NCI-H2196 (cell line): ENCODE results near the gene GDPD3.
A peak's percentile ranks its signal among the peaks of the same experiment; 100 is the strongest.
"Not testable (repeated sequence)": the region's sequence is repeated elsewhere in the genome, so short reads cannot be mapped to it uniquely, and the experiment has no call there.

Experiments used
- DNase-seq: peaks from one replicate; lab custom pipeline; 2025; ENCODE audit not compliant: unreplicated experiment; lab: John Stamatoyannopoulos, UW

GDPD3 gene

DNA sequence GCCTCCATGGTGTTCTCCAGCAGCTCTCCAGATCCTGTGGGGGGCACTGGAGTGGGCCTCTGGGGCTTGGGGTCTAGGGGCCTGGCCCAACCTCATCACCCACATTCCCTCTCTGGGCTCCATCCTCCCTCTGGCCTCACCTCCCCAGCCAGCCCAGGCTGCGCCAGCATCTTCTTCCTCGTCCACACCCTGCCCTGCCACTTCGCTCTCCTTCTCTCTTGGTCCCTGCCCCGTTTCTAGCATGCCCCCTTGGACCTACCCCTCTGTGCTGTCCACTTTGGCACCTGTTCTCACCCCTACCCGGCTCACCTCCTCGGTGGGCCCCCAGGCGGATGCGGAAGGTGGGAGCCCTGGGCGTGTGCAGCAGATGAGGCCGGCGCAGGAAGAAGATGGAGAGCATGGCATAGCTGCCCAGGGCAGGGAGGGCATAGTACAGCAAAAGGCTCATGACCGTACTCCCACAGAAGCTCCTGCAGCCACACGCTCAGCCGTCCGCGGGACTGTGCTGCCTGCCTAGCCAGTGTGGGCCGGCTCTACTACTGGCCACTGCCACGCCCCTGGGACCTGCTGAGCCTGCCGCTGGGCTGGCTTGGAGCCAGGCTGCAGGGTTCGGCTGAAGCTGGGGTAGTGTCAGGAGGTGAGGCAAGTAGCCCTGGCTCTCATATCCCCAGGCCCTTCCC lies at the start of gene GDPD3:
GDPD3 (minus strand) TSS at position 507 of the 680 bp plus-strand sequence; CDS start at position 448, 59 bp downstream.
- DNase-seq, result peak; percentile 50

DNA sequence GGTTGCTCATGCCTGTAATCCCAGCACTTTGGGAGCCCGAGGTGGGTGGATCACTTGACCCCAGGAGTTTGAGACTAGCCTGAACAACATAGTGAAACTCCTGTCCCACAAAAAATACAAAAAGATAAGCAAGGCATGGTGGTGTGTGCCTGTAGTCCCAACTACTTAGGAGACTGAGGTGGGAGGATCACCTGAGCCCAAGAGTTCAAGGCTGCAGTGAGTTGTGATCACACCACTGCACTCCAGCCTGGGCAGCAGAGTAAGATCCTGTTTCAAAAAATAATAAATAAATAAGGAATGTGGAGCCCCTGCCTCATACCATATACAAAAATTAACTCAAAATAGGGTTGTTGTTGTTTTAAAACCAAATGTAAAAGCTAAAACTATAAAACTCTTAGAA lies 43.9 kb upstream of the GDPD3 start:
- DNase-seq, result no peak

GRCh38 chr16:30155188-30155587 lies 41.9 kb upstream of the GDPD3 start:
- no peak for DNase-seq

DNA sequence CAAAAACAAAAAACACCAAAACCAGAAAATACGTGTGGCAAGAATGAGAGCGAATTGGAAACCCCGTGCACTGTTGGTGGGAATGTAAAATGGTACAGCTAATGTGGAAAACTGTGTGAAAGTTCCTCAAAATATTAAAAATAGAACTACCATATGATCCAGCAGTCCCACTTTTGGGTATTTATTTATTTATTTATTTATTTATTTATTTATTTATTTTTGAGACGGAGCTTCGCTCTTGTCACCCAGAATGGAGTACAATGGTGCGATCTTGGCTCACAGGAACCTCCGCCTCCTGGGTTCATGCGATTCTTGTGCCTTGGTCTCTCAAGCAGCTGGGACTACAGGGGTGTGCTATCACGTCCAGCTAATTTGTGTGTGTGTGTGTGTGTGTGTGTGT lies 39.2 kb upstream of the GDPD3 start:
- DNase-seq, result no peak

- DNase-seq, result no peak
These were observed 37.8 kb upstream of the GDPD3 start for GRCh38 chr16:30151091-30151490.

GRCh38 chr16:30149250-30149930 lies 36.1 kb upstream of the GDPD3 start:
- DNase-seq, result no peak

- no peak for DNase-seq
These were observed 34.6 kb upstream of the GDPD3 start for GRCh38 chr16:30147843-30148510.

- no peak for DNase-seq
These were observed 32.3 kb upstream of the GDPD3 start for GRCh38 chr16:30145657-30146056.

GRCh38 chr16:30144917-30145316 lies 31.6 kb upstream of the GDPD3 start:
- no peak for DNase-seq

GRCh38 chr16:30144017-30144416 lies 30.7 kb upstream of the GDPD3 start:
- no peak for DNase-seq

DNA sequence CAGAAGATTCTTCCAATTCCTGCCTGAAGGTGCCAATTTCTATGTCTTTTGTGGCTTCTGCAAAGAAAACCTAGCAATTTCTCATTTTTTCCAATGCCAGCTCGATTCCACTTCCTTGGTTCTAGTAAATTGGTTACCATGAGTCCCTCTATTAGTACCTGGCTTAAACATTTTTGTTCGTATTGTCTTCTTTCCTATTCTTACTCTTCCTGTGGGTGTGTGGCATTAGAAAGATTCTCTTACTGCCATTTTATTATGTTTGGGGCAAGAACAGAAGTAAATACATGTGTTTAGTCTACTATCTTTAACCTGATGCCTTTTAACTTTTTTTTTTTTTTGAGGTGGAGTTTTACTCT lies 30.0 kb upstream of the GDPD3 start:
- no peak for DNase-seq

GRCh38 chr16:30142672-30143346 lies 29.5 kb upstream of the GDPD3 start:
- DNase-seq, result no peak

DNA sequence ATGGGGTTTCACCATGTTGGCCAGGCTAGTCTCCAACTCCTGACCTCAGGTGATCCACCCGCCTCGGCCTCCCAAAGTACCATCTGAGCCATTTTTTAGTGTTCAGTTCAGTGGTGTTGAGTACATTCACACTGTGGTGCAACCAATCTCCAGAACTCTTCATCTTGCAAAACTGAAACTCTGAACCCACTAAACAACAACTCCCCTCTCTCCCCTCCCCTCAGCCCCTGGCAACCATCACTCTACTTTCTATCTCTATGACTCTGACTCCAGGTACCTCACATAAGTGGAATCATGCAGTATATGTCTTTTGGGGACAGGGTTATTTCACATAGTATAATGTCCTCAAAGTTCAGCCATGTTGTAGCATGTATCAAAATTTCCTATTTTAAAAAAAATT lies 28.4 kb upstream of the GDPD3 start:
- DNase-seq, result no peak

- DNase-seq, result no peak
These were observed 26.5 kb upstream of the GDPD3 start for GRCh38 chr16:30139583-30140481.

DNA sequence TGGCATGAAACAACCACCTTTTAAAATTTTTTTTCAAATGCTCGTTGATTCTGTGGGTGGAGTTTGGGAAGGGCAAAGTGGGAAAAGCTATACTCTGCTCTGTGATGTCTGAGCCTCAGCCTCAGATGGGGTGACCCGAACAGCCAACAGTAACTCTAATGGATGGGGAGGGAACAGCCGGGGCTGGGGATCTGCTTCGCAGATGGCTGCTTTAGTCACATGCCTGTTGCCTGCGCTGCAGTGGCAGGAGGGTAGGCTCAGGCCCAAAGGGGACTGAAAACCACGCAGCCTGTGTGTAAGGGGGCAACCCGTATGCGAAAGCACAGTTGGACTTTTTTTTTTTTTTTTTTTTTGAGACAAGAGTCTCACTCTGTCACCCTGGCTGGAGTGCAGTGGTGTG lies 24.6 kb upstream of the GDPD3 start:
- no peak for DNase-seq

- no peak for DNase-seq
These were observed 23.8 kb upstream of the GDPD3 start for GRCh38 chr16:30136971-30137605.

GRCh38 chr16:30132591-30132990 lies 19.3 kb upstream of the GDPD3 start:
- no peak for DNase-seq

DNA sequence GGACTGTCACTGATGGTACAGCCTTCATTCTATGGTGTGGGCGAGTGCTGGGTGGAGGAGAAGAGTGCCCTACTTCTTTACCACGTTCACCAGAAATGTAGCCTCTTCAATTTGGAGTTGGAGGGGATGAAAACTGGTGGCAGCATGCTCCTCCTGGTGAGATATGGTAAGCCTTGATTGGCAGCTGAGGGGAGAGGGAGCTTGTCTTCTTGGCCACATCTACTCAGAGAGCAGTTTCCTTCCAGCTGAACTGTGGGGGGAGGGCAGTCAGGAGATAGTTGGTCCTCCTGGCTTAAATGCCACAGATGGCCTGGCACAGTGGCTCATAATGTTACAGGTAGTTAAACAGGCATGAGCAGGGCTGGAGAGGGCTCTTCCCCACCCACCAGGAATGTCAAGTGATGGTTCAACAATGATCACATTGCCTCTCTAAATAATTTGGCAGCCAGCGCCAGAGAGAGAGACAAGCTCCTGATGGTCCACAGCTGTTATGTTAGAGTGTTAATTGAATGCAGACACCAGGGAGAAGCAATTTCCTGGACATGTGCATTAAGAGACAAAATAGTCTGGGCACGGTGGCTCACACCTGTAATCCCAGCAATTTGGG lies 18.6 kb upstream of the GDPD3 start:
- DNase-seq, result peak; percentile 93

- DNase-seq, result no peak
These were observed 14.7 kb upstream of the GDPD3 start for GRCh38 chr16:30127993-30128392.

- not testable (repeated sequence) for DNase-seq
These were observed 12.4 kb upstream of the GDPD3 start for GRCh38 chr16:30125690-30126089.
